Astrocyte of the spinal cord (primary cell): ENCODE measurements around the gene CAPG.

Experiments
- DNase-seq: peaks from one replicate; pipeline ENCODE4 v3.0.0; 2011; ENCODE audit warnings: low read depth, low spot score
- H3K4me3 ChIP-seq: 2 replicates; pipeline ENCODE4 v1.5.1; 2011; ENCODE audit warnings: low read depth, mild to moderate bottlenecking, low read length, moderate library complexity
- in situ Hi-C: cut with HindIII; loops from 2 replicates; pipeline ENCODE4 v1.10.0; 2017; ENCODE audit warnings: low sequenced_read_pairs
- TF ChIP-seq, protein P1 (sequence below): IDR thresholded peaks from 2 replicates; pipeline ENCODE4 v1.5.1; 2012; ENCODE audit warnings: low read depth, mild to moderate bottlenecking, low read length, inconsistent platforms

CAPG gene

DNA sequence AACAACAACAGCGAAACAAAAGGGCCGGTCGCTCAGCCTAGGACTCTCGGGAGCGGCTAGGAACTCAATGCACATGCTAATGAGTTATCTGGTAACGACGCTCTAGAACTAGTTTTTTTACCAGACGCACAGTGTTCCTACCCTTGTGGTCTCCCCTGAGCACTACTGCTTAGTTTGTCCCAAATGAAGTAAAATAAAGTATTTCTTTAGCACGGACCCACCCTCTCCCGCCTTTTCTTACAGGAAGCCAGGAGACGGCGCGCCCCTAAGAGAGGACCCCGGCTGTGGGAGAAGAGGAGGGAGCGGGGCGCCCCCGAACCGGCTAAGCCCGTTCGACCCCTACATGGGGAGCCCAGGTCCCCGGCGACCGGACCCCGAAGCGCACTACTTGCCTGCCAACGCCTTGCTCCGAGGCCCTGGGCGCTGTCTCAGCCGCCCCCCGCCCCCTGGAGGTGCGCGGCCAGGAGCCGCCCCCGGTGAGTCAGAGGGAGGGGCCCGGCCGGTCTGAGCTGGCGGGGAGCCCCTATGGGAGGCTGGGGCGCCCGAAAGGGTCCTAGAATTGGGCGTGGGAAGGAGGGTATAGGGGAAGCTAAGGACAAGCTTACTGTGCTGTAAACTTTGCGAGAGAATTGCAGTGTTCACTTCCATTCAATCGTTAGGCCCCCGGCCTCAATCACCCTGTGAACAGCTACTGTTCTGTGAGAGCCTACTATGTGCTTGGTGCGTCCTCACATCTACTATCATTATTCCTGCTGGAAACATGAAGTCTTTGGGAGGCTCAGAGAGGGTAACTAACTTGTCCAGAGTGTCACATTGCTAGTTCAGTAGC lies 3.6 kb upstream of the CAPG start:
- H3K4me3 ChIP-seq = peak overlapping the region; percentile 76
- in situ Hi-C loops = loop anchor here (25.0 kb wide), 1 partner anchor 123 kb away; the partner anchor contains the start of gene MAT2A
- TF ChIP-seq, protein P1, sequence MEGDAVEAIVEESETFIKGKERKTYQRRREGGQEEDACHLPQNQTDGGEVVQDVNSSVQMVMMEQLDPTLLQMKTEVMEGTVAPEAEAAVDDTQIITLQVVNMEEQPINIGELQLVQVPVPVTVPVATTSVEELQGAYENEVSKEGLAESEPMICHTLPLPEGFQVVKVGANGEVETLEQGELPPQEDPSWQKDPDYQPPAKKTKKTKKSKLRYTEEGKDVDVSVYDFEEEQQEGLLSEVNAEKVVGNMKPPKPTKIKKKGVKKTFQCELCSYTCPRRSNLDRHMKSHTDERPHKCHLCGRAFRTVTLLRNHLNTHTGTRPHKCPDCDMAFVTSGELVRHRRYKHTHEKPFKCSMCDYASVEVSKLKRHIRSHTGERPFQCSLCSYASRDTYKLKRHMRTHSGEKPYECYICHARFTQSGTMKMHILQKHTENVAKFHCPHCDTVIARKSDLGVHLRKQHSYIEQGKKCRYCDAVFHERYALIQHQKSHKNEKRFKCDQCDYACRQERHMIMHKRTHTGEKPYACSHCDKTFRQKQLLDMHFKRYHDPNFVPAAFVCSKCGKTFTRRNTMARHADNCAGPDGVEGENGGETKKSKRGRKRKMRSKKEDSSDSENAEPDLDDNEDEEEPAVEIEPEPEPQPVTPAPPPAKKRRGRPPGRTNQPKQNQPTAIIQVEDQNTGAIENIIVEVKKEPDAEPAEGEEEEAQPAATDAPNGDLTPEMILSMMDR = no peak
- peak; percentile 60 for DNase-seq

DNA sequence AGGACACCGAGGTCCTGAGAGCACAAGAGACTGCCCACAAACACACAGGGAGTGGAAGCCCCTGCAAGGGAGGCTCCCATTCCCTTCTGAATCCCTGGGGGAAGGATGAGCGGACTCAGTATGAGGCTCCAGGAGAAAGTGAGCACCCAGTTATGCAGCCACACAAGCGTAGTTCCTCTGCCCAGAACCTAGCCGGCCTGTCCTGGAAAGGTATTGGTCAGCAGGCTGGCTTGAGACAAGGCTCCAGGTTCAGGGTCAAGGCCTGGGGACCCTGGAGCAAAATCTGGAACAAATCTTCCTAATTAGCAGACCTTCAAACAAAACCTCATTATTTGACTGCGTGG lies 1.2 kb upstream of the CAPG start:
- in situ Hi-C loops = loop anchor here (25.0 kb wide), 1 partner anchor 126 kb away; the partner anchor contains the start of gene MAT2A
- no peak for DNase-seq
- no peak overlapping the region for H3K4me3 ChIP-seq
- TF ChIP-seq, protein P1 = no peak

DNA sequence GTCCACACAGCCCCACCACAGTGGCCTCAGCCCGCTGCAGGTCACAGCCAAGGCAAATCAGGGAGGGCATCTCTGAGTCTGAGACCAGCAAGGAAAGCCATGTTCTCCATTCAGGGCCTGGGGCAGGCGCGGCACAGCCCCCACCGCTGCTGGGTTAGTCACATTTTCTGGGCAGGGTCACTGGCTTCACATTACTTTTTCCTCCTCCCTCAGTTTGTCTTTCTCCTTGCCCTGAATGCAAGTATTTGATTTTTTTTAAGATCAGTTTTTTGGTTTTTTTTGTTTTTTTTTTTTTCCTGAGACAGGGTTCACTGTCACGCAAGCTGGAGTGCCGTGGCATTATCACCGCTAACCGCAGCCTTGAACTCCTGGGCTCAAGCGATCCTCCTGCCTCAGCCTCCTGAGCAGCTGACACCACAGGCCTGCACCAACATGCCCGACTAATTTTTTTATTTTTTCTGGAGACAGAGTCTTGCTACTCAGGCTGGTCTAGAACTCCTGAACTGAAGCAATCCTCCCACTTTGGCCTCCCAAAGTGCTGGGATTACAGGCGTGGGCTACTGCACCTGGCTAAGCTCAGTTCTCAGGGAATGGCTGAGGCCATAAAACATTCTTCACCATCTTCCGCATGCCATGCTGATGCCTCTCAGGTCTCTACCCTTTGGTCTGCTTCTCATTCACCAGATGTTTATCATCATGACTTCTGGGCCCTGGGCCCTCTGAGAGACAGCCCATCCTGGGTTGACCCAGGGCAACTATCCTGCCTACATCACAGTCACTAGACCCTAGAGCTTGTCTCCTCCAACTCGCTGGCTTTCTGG lies 628 bp upstream of the CAPG start:
- in situ Hi-C loops = loop anchor here (25.0 kb wide), 1 partner anchor 127 kb away; the partner anchor contains the start of gene MAT2A
- TF ChIP-seq, protein P1 = no peak
- H3K4me3 ChIP-seq = no peak overlapping the region
- DNase-seq = no peak

DNA sequence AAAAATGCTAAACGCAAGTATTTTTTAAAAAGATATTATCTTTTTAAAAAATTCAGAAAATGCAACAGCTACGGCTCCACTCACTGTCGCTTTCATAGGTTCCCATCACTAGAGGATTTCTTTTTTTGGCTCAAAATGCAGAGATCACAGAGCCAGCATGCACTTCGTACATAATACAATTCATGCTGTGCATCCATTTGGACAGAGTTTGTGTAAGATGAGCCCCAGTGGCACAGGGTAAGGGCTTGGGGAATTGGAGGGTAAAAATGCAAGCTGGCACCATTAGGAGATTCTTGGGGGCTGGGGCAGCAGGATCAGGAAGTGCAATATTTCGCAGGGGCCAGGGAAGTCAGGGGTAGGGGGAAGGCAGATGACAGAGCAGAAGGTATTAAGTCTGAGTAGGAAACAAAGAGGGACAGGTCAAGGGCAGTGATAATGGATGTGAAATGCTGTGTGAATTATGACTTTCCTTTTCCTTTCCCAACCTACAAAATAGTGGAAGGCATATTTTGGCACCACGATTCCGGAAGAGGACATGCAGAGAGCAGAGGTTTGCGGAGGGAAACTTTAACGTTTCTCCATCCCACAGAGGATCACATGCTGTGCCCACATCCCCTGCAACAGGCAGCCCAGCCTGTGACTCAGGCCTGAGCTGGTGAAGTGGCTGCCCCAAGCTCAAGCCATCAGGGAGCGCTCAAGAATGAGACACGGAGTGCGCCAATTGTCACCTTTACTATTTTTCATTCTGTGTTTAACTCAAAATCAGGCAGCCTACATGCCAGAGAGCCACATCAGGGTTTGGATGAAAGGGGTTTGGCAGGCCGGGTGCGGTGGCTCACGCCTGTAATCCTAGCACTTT lies 4.7 kb downstream of the CAPG start:
- TF ChIP-seq, protein P1 = no peak
- peak; percentile 91 for DNase-seq
- no peak overlapping the region for H3K4me3 ChIP-seq

DNA sequence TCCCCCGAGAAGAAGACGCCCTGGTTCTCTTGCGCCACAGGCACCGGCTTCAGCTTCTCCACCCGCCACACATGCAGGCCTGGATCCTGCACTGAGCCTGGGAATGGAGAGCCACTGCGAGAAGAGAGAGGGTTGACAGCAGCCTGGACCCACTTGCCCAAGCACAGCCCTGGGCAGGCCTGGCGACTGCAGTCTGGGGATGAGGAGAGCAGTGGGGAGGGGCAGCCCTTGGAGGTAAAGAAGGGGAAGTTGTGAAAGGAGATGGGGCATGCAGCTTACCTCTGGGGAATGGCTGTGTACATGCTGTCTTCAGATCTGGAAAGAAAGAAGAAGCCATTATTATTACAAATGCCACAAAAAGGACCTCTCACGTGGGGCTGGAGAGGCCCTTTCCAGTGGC lies 8.3 kb downstream of the CAPG start:
- H3K4me3 ChIP-seq = no peak overlapping the region
- no peak for DNase-seq
- in situ Hi-C loops = loop anchor here (25.0 kb wide), 1 partner anchor 135 kb away; the partner anchor contains the start of gene MAT2A
- TF ChIP-seq, protein P1 = no peak

More for the DNA sequence above, 4.7 kb downstream of the CAPG start:
- in situ Hi-C loops = loop anchor here (25.0 kb wide), 1 partner anchor 132 kb away; the partner anchor contains the start of gene MAT2A

DNA sequence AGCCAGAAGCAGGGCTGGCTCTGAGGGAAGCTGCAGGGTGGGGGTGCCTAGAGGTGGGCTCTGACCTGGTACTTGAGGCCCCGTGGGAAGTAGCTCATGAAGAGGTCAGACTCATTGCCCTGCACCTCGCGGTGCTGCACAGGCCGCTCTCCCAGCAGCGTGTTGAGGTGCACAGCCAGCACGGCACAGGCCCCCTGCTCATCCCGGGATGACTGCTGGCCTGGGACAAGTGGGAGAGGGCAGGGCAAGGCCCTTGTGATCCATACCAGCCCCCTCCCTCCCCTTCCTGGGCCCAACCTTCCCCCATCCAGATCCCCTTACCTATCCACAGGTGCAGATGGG lies 8.7 kb downstream of the CAPG start:
- TF ChIP-seq, protein P1 = no peak
- H3K4me3 ChIP-seq = no peak overlapping the region
- no peak for DNase-seq
- in situ Hi-C loops = loop anchor here (25.0 kb wide), 1 partner anchor 136 kb away; the partner anchor contains the start of gene MAT2A
